HG03432 (cell line): ENCODE data around the gene TRIM46.
"Not testable (repeated sequence)": the region's sequence is repeated elsewhere in the genome, so short reads cannot be mapped to it uniquely, and the experiment has no call there.

Source experiments
- ATAC-seq: cut with Tn5 transposase; IDR thresholded peaks from one replicate; pipeline ENCODE4 v1.9.1; 2021; ENCODE audit warnings: mild to moderate bottlenecking, moderate library complexity; ENCODE audit not compliant: unreplicated experiment

The TRIM46 gene

GRCh38 chr1:155186067-155186793 is 12.6 kb downstream of the TRIM46 start:
- no peak for ATAC-seq

DNA sequence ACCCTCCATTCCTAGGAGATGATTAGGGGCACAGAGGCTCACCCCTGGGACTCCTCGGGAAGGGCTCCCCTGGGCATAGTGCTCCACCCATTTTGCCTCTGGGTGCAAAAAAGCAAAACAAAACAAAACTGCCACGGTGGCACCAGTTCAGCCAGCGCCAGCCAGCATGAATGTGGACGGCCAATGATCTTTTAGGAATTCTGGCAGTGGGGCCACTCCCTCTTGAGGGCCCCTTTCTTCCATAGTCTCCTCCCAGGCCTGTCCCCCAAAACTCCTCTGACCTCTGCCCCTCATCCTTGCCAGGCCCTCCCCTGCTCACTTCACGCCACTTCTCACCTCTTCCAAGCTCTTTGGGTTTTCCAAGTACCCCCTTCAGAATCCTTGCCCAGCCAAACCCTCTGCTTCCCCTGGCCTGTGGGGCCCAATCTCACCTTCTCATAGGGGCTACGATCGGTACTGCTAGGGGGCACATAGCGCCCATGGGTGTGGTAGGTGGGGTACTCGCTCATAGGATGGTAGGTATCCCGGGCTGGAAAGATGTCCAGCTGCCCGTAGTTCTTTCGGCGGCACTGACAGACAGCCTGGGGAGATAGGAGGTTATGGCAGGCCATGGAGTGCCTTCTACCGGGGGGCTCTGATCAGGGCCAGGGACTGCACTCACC is 13.3 kb downstream of the TRIM46 start:
- no peak for ATAC-seq

DNA sequence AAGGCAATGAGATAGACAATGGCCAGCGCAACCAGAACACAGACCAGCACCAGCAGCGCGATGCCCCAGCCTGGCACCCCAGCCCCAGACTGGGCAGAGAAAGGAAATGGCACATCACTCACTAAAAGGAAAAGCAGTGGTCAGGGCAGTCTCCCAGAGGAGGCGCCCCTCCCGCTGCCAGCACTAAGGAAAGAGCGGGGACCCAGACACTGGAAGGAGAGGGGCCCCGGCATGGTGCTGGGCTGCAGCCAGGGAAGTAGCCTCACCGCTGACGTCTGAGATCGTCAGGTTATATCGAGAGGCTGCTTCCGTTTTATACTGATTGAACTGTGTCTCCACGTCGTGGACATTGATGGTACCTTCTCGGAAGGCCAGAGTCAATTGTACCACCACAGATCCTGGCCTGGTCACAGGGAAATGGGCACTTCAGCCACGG is 13.8 kb downstream of the TRIM46 start:
- no peak for ATAC-seq

DNA sequence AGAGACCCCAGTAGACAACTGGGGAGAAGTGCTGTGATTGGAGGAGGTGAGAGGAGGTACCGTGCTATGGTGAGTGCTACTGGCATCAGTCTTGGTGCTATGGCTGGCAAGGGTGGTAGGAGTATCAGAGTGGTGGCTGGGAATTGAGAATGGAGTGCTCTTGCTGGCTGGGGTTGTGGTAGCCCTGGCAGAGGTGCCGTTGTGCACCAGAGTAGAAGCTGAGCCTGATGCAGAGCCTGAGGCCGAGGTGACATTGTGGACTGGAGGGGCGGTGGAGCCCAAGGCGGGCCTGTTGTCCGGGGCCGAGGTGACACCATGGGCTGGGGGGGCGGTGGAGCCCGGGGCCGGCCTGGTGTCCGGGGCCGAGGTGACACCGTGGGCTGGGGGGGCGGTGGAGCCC is 14.6 kb downstream of the TRIM46 start:
- ATAC-seq = no peak

DNA sequence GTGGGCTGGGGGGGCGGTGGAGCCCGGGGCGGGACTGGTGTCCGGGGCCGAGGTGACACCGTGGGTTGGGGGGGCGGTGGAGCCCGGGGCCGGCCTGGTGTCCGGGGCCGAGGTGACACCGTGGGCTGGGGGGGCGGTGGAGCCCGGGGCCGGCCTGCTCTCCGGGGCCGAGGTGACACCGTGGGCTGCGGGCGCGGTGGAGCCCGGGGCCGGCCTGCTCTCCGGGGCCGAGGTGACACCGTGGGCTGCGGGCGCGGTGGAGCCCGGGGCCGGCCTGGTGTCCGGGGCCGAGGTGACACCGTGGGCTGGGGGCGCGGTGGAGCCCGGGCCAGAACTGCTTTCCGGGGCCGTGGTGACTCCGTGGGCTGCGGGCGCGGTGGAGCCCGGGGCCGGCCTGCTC is 16.3 kb downstream of the TRIM46 start:
- ATAC-seq = not testable (repeated sequence)

DNA sequence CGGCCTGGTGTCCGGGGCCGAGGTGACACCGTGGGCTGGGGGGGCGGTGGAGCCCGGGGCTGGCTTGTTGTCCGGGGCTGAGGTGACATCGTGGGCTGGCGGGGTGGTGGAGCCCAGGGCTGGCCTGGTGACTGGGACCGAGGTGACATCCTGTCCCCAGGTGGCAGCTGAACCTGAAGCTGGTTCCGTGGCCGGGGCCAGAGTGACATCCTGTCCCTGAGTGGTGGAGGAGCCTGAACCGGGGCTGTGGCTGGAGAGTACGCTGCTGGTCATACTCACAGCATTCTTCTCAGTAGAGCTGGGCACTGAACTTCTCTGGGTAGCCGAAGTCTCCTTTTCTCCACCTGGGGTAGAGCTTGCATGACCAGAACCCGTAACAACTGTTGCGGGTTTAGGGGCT is 18.3 kb downstream of the TRIM46 start:
- ATAC-seq = no peak

- ATAC-seq = no peak
Measured at GRCh38 chr1:155192346-155193274, 19.0 kb downstream of the TRIM46 start.

DNA sequence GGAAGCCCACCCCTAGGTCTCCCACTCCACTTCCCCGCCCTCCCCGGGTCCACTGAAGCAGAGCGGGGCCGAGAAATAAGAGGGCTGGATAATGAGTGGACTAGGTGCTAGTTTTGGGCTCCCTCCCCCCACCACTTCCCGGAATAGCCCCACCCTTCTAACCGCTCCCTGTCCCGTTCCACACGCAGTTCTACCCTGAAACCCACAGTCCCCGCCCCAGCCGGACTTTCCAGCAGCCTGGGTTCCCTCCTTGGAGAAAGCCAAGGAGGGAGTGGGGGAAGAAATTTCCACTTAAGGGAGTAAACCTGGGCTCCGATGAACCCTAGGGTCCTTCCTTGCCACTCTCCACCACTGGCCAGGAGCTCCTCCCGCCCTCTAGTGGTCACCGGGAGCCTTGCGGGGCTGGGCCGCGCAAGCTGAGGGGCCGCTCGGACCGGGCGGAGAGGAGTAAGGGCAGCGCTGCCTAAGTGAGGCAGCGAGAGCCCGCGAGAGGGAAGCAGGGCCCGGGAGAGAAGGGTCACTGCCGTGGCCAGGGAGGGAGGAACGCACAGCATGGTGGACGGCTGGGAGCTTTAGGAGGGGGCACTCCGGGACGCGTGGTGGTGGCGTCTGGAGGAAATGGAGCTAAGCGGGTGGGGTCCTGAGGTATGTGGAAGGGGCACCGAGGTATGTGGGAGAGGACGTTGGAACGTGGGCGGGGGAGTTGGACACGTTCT is 19.8 kb downstream of the TRIM46 start:
- peak; percentile 60 for ATAC-seq

- ATAC-seq = not testable (repeated sequence)
Measured at GRCh38 chr1:155193991-155194240, 20.3 kb downstream of the TRIM46 start.

GRCh38 chr1:155195201-155196102 is 21.8 kb downstream of the TRIM46 start:
- no peak for ATAC-seq

- ATAC-seq = no peak
Measured at GRCh38 chr1:155196103-155196892, 22.6 kb downstream of the TRIM46 start.

- ATAC-seq = no peak
Measured at GRCh38 chr1:155196893-155197638, 23.4 kb downstream of the TRIM46 start.

DNA sequence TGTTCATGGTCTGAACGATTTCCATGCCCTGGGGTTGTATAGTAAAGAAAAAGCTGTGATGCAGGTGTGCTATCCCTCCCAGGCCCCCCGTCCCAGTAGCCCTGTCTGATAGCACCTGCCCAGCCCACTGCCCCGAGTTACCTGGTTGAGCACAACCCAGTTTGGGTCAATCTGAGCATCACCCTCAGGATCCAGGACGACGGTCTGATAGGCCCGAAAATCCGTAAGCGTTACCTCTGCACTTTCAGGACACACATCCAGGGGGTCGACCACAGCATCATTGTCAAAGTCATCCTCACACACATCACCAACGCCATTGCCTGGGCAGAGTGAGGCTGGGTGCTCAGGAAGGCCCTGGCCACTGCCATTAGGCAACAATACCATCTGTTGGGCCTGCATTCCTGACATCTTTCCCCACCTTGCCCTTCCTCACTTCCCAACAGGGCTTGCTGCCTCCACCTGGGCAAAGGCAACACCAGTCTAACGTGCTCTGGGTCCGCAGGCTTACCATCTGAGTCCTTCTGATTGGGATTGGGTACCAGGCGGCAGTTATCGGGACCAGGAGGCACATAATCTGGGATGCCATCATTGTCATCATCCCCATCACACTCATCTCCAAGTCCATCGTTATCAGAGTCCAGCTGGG is 24.4 kb downstream of the TRIM46 start:
- no peak for ATAC-seq

DNA sequence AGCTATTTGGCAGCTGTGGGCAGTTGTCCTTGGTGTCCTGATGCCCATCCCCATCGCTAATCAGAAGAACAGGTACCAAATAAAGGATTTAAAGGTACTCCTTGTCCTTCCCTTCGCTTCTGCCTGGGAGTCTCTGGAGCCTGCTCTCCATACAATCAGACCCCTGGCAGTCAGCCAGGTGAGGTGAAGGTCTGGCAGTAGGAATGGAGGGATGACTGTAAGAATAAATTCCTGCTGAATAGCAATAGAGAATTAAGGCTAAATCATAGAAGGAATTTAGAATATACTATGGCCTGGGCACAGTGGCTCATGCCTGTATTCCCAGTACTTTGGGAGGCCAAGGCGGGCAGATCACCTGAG is 24.9 kb downstream of the TRIM46 start:
- no peak for ATAC-seq

- no peak for ATAC-seq
Measured at GRCh38 chr1:155199792-155200191, 26.1 kb downstream of the TRIM46 start.

DNA sequence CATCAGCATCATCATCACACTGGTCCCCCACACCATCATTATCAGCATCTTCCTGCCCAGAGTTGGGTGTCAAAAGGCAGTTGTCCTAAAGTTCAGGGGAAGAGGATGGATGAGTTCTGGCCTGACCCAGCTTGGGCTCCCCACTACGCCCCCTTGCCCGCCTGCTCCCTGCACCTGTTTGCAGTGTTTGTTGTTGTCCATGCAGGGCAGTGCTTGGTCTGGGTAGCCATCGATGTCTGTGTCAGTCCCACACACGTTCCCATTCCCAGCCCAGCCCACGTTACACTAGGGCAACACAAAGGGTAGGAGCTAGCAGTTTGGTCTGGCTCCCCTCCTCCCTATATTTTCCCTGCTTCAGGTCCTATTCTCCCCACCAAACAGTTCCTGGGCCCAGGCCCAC is 27.3 kb downstream of the TRIM46 start:
- no peak for ATAC-seq

GRCh38 chr1:155202198-155202597 is 28.5 kb downstream of the TRIM46 start:
- no peak for ATAC-seq
